GM21390 (cell line): Measurements from ENCODE around the gene ADSS1.

ENCODE experiments used
- ATAC-seq: cut with Tn5 transposase; IDR thresholded peaks from one replicate; pipeline ENCODE4 v1.9.1; 2021; ENCODE audit not compliant: unreplicated experiment

ADSS1 gene

GRCh38 chr14:104791425-104791824 lies 67.4 kb downstream of the ADSS1 start:
- no peak for ATAC-seq

GRCh38 chr14:104792101-104792884 lies 68.3 kb downstream of the ADSS1 start:
- ATAC-seq: no peak

GRCh38 chr14:104792945-104793702 lies 69.1 kb downstream of the ADSS1 start:
- no peak for ATAC-seq

- ATAC-seq: no peak
Observed at GRCh38 chr14:104793703-104793959, 69.6 kb downstream of the ADSS1 start.

GRCh38 chr14:104794099-104794498 lies 70.1 kb downstream of the ADSS1 start:
- no peak for ATAC-seq

GRCh38 chr14:104794631-104794992 lies 70.6 kb downstream of the ADSS1 start:
- no peak for ATAC-seq

GRCh38 chr14:104794993-104795780 lies 71.2 kb downstream of the ADSS1 start, which contains the start of gene AKT1:
Gene AKT1, minus strand, starts transcription at chr14:104795748. Its CDS starts 3,105 bp downstream, at chr14:104792643.
- peak; percentile 39 for ATAC-seq

GRCh38 chr14:104795781-104796686 lies 72.0 kb downstream of the ADSS1 start:
- peak; percentile 32 for ATAC-seq

GRCh38 chr14:104796687-104797081 lies 72.7 kb downstream of the ADSS1 start:
- no peak for ATAC-seq
